Measurements from ENCODE around the gene TRIM64.

DNA sequence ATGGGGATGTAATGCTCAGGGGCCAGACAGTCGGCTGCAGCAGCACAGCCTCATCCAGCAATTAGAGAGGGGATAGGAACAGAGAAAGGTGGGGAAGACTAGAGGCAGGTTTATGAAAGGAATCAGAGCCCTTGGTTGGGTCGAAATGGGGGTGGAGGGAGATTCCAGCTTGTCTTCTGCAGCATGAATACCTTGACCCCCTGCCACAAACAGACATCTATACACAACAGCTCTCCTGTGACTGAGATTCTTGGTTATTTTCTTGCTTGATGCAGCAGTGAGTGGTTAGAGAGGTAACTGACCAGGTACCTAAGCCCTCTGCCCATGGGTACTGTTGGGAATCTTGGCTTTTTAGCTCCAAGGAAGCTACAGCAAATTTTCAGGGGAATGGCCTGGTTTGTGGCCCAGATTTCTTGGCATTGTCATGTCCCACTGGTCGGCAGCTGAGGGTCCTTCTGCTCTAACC, 43.6 kb upstream of the TRIM64 start, which contains the start of gene TRIM49D1:
- TF ChIP-seq POLR2A (IDR thresholded peaks at IDR 0.05; ENCODE audit: extremely low read depth, insufficient read length): no peak
- TF ChIP-seq, protein P1, sequence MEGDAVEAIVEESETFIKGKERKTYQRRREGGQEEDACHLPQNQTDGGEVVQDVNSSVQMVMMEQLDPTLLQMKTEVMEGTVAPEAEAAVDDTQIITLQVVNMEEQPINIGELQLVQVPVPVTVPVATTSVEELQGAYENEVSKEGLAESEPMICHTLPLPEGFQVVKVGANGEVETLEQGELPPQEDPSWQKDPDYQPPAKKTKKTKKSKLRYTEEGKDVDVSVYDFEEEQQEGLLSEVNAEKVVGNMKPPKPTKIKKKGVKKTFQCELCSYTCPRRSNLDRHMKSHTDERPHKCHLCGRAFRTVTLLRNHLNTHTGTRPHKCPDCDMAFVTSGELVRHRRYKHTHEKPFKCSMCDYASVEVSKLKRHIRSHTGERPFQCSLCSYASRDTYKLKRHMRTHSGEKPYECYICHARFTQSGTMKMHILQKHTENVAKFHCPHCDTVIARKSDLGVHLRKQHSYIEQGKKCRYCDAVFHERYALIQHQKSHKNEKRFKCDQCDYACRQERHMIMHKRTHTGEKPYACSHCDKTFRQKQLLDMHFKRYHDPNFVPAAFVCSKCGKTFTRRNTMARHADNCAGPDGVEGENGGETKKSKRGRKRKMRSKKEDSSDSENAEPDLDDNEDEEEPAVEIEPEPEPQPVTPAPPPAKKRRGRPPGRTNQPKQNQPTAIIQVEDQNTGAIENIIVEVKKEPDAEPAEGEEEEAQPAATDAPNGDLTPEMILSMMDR (IDR thresholded peaks at IDR 0.05; ENCODE audit: low read depth, low read length): no peak
- TF ChIP-seq, protein P2, sequence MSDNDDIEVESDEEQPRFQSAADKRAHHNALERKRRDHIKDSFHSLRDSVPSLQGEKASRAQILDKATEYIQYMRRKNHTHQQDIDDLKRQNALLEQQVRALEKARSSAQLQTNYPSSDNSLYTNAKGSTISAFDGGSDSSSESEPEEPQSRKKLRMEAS (IDR thresholded peaks at IDR 0.05; ENCODE audit: low read depth, low read length): no peak

Measured in NB4 (cell line).